GF-D8 (cell line): Measurements from ENCODE around the gene TMEM63B.
"Not testable (repeated sequence)": the region's sequence is repeated elsewhere in the genome, so short reads cannot be mapped to it uniquely, and the experiment has no call there.

Experiments
- DNase-seq: peaks from one replicate; lab custom pipeline; 2025; lab: John Stamatoyannopoulos, UW

TMEM63B gene

GRCh38 chr6:44117397-44118128 lies 9.8 kb upstream of the TMEM63B start:
- no peak for DNase-seq

DNA sequence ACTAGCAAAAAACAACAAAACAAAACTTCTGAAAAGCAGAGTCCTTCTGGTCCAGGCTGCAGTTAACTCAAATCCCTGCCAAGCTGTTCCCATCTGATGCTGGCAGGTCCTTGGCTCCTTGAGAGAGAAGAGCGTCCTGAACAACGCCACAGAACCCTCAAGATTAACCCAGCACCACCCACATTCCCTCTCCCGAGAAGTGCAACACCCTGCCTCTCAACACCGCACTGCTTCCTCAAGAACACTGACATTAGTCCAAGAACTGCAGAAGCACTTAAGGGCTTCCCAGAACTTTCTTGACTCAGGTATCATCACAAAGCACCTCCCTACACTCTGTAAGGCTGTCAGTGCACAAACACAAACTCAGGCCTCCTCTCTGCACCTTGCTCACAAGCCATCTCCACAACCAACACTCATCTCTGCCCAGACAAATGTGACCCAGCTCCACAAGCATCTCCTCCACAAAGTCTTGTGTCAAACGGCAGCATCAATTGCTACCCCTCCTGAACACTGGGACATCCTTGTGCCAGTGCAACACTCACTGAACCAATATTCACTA lies 7.6 kb upstream of the TMEM63B start:
- DNase-seq = no peak

DNA sequence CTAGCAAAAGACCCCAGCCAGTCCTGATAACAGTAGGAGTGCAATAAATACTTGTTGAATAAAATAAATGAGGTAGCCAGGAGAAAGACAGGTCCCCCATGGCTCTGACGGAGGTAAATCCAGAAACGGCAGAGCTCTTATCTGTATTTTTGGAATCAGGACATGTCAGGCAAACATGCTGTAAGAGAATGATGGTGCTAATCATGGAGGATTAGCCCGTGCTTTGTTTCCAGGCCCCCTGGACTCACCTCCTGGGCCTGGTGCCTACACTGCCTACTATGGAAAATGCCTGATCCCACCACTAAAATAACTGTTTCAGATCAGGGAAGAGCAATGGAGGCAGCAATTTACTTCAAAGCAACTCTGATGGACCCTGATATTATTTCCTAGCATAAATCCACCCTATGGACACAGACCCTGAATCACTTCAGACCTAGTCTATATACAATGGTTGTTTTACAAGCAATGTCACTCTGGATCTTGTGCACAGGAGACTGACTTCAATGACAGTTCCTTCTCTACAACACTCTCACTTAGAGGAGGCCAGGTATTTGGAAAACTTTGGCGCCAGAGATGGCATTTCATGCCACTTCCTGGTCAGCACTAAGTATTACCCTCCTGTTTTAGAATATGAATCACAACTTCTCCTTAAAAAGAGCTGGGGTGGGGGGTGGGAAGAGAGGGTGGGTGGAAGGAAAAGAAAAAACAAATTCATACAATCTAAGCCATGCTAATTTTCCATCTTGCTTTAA lies 6.5 kb upstream of the TMEM63B start:
- DNase-seq = no peak

DNA sequence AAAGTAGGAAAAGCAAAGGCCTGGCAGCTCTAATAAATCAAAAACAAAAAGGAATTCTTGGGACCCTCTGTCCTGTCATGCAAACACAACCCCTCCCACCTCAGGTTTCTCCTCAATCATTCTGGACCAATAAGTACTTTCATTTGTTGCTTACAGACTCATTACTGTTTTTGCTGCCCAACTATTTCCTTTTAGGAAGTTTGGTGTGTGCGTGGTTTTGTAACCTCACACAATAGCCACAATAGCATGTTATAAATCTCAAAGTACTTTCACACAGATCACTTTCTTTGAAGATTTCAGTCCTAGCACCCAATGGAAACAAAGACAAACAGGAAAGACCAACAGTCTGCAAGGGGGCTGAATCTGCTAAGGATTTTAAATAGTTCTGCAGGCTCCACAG lies 4.6 kb upstream of the TMEM63B start:
- peak; percentile 23 for DNase-seq

DNA sequence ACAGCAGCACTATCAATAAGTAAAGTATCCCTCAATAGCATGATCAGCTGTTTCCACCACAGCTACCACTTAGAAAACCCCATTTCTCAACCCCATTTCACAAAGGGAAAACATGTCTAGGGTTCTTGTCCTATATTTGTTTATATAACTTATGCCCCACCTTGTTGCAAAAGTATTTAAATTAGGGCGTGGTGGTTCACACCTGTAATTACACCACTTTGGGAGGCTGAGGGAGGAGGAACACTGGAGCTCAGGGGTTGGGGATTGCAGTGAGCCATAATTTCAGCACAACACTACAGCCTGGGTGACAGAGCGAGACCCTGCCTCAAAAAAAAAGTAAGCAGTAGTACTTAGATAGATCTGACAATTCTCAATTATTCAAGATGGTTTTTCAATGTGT lies 3.8 kb upstream of the TMEM63B start:
- DNase-seq = no peak

DNA sequence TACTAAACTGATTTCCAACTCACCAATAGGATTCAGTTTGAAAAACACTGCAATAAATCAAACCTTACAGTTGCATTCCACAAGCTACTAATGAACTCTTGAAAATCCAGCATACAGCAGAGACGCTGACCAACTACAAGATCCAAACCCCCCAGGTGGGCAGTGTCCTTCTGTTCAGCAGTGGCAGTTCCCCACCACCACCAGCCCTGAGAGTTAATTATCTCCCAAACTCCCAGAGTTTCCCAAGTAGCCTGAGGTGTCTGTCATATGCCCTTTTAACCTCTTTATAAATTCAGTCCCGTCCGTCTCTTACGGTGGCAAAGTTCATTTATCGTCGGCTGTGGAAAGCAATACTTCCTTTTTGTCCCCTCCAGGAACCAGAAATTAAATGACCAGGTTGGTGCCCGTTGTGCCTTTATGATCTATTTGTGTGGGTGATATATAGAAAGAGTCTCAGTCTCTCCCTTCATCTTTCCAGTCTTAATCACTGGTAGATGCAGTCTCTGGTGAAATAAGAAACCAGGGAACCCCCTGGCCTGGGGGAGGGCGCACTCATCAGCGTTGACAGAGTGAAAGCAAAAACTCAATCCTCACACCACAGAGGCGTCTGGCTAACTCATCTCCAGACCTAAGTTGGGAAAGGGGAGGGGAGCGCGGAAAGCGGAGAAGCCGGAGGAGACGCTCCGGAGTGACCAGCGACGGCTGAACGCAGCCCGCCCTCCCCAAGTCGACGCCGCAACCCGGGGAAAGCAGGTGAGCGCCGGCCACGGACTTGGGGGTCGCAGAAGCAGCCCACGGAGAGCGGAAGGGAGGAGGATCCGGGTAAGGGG lies 819 bp upstream of the TMEM63B start:
- no peak for DNase-seq

GRCh38 chr6:44128020-44128917 lies 915 bp downstream of the TMEM63B start:
- no peak for DNase-seq

- no peak for DNase-seq
Measured at GRCh38 chr6:44129841-44130322, 2.5 kb downstream of the TMEM63B start.

DNA sequence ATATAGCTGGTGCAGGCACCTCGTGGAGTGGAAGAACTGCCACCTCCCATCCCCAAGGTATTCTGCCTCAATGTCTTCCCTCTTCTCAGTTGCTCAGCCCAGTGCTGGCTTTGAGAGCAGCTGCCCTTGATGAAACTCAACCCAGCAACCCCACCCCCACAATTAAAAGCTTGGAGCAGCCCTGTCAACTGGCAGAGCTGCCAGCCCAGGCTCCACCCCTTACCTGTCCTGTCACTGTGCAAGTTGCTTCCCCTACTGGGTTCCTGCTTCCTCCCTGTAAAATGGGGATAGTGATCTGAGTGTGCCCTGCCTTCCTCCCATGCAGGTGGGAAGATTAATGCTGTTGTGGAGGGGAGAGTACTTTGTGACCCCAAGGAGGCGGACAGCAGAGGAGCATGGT lies 4.5 kb downstream of the TMEM63B start:
- no peak for DNase-seq

- DNase-seq = no peak
Measured at GRCh38 chr6:44132476-44132875, 5.1 kb downstream of the TMEM63B start.

DNA sequence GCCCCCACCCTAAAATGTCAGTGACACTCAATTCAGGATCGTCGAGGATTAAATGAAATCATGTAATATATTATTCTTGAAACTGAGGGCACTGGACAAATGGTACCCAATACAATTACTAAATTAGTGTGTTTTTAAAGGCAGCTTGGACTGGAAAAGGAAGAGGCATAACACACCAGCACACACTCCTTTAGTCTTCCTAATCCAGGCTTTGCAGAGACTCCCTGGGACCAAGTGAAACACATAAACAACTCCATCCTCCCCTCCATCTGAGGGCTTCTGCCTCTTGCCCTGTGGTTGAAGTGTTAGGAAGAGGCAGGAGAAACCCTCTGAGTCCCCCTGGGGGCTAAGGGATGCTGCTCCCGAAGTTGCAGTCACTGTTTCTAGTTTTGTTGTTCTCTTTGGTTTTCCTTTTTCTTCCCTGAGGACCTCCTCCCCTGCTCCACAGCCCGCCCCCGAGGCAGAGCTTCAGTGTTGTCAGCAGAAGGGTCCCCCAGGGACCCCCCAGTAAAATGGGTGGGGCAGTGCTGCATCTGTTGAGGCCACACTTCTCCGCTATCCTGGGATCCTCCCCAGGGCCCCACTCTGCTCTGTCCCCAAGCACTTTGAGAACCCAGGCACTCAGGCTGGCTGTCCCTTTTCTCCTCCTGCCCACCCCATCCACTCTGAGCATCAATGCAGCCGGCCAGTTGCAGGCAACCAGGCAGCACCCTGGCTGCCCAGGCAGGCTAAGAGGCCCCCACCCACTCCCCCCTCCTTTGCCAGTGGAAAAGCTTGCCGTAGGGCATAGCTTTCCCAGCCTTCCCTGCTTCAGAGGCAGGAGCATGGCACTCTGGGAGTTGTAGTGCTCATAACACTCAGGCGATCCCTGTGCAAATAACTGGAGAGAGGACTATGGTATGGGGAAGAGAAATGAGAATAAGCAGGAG lies 5.9 kb downstream of the TMEM63B start:
- DNase-seq = no peak

- DNase-seq = no peak
Measured at GRCh38 chr6:44133981-44134711, 6.8 kb downstream of the TMEM63B start.

GRCh38 chr6:44135173-44135758 lies 7.9 kb downstream of the TMEM63B start:
- DNase-seq = no peak

GRCh38 chr6:44135875-44136274 lies 8.5 kb downstream of the TMEM63B start:
- DNase-seq = no peak

DNA sequence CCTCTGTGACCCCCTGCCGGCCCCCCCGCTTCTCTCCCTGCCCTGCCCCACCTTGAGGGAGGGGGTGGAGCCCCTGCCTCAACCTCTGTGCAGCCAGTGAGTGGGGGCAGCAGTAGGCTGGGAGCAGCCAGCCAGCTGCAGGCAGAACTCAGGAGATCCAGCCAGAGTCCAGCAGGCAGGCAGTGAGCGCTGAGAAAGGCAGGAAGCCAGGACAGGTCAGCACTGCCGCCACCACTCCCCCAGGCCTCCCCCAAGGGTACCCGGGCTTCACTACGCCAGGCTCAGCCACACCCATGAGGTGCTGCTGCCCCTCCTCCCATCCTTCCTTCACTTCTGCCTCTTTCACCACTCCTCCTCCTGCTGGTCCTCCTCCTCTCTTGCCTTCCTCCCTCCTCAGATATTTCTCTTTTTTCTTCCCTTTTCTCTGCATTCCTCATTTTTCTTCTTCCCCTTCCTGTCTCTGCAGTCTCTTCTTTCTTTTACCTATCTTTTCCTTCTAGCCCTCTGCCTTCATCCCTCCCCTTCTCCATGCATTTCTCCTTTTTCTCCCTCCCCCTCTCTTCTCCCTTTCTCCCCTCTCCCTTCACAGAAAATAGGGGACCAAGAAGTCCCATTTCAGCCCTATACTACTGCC lies 11.5 kb downstream of the TMEM63B start:
- no peak for DNase-seq

- no peak for DNase-seq
Measured at GRCh38 chr6:44139351-44139743, 12.0 kb downstream of the TMEM63B start.

DNA sequence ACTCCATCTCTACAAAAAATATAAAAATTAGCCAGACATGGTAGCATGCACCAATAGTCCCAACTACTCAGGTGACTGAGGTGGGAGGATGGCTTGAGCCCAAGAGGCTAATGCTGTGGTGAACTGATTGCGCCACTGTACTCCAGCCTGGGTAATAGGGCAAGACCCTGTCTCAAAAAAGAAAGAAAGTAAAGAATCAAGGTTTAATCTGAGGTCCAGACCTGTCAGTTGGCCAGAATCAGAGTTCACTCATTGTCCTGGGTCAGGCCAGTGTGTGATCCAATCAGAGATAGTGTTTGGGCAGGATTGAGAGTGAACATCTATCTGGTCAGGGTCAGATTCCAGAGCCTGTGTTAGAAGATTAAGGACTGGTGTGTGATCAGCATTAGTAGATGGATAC lies 15.5 kb downstream of the TMEM63B start:
- DNase-seq = no peak

DNA sequence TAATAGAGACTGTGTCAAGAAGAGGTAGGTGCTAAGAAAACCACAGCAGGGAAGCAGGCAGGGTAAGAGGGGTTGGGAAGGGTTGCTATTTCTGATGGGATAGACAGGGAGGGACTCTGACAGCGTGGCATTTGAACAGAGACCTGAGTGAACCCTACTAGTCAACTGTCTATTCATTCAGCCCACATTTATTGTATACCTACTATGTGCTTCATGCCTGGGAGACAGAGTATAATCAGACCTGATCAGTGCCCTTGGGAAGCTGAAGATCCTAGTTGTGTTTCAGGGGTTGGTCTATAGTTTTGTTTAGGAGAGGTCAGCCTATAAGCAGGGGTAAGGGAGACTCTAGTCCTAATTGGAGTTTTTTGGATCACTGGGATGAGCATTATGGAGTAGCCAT lies 16.4 kb downstream of the TMEM63B start:
- no peak for DNase-seq

- not testable (repeated sequence) for DNase-seq
Measured at GRCh38 chr6:44144536-44144935, 17.2 kb downstream of the TMEM63B start.
